GM04503 (cell line): ENCODE measurements around the gene KRTAP4-11.
"Not testable (repeated sequence)": the region's sequence is repeated elsewhere in the genome, so short reads cannot be mapped to it uniquely, and the experiment has no call there.

ENCODE experiments used
- DNase-seq: peaks from one replicate; pipeline ENCODE4 v3.0.0-alpha.2; 2012; ENCODE audit warnings: low read depth

The KRTAP4-11 gene

GRCh38 chr17:41084100-41084856 is 33.9 kb downstream of the KRTAP4-11 start, which contains the start of gene KRTAP4-7:
Gene KRTAP4-7, plus strand, starts transcription at chr17:41084150. Its CDS starts 57 bp downstream, at chr17:41084207.
- DNase-seq, result not testable (repeated sequence)

- not testable (repeated sequence) for DNase-seq
Measured at GRCh38 chr17:41083427-41083826, 34.7 kb downstream of the KRTAP4-11 start.

GRCh38 chr17:41082626-41083025 is 35.5 kb downstream of the KRTAP4-11 start:
- DNase-seq, result no peak

GRCh38 chr17:41076788-41077187 is 41.4 kb downstream of the KRTAP4-11 start:
- no peak for DNase-seq

- no peak for DNase-seq
Measured at GRCh38 chr17:41073676-41074075, 44.5 kb downstream of the KRTAP4-11 start.

GRCh38 chr17:41071606-41072360 is 46.4 kb downstream of the KRTAP4-11 start:
- DNase-seq, result no peak

GRCh38 chr17:41069031-41069430 is 49.1 kb downstream of the KRTAP4-11 start:
- no peak for DNase-seq

- no peak for DNase-seq
Measured at GRCh38 chr17:41067281-41067680, 50.9 kb downstream of the KRTAP4-11 start.
